HG03520 (cell line): ENCODE measurements around the gene LHFPL5.

Source experiments
- ATAC-seq: cut with Tn5 transposase; IDR thresholded peaks from one replicate; pipeline ENCODE4 v1.9.1; 2021; ENCODE audit warnings: mild to moderate bottlenecking, moderate library complexity; ENCODE audit not compliant: unreplicated experiment

The LHFPL5 gene

GRCh38 chr6:35850208-35850607, 45.1 kb downstream of the LHFPL5 start:
- no peak for ATAC-seq

- no peak for ATAC-seq
Measured at GRCh38 chr6:35852994-35853393, 47.8 kb downstream of the LHFPL5 start.

GRCh38 chr6:35856250-35856649, 51.1 kb downstream of the LHFPL5 start:
- no peak for ATAC-seq

- ATAC-seq: no peak
Measured at GRCh38 chr6:35857853-35858252, 52.7 kb downstream of the LHFPL5 start.

GRCh38 chr6:35859367-35859766, 54.2 kb downstream of the LHFPL5 start:
- ATAC-seq: no peak
